Parathyroid adenoma (tissue), 2 donors: Measurements from ENCODE around the gene CCDC3.

Experiments used
- H2AFZ ChIP-seq: fragments of 300-600 bp; sonication (generic); one replicate; pipeline ENCODE4 v1.7.0; 2017; ENCODE audit warnings: antibody characterized with exemption, mild to moderate bottlenecking
- H3K27ac ChIP-seq: fragments of 300-600 bp; sonication (generic); one replicate; pipeline ENCODE4 v1.7.0; 2017
- H3K27me3 ChIP-seq: fragments of 300-600 bp; sonication (generic); one replicate; pipeline ENCODE4 v1.7.0; 2017; ENCODE audit warnings: low read length; ENCODE audit not compliant: control insufficient read depth, insufficient read depth
- H3K36me3 ChIP-seq: fragments of 300-600 bp; sonication (generic); one replicate; pipeline ENCODE4 v1.7.0; 2017; ENCODE audit warnings: low read length; ENCODE audit not compliant: control insufficient read depth, insufficient read depth
- H3K4me1 ChIP-seq: fragments of 300-600 bp; sonication (generic); one replicate; pipeline ENCODE4 v1.7.0; 2017; ENCODE audit warnings: control low read depth
- H3K4me2 ChIP-seq: fragments of 300-600 bp; sonication (generic); one replicate; pipeline ENCODE4 v1.7.0; 2017; ENCODE audit warnings: low read length
- H3K4me3 ChIP-seq: fragments of 300-600 bp; sonication (generic); one replicate; pipeline ENCODE4 v1.7.0; 2017; ENCODE audit warnings: low read depth, low read length
- H3K79me2 ChIP-seq: fragments of 300-600 bp; sonication (generic); one replicate; pipeline ENCODE4 v1.7.0; 2017; ENCODE audit warnings: control low read depth
- H3K9ac ChIP-seq: fragments of 300-600 bp; sonication (generic); one replicate; pipeline ENCODE4 v1.7.0; 2017; ENCODE audit warnings: mild to moderate bottlenecking
- H3K9me3 ChIP-seq: fragments of 300-600 bp; sonication (generic); one replicate; pipeline ENCODE4 v1.7.0; 2017; ENCODE audit warnings: low read length; ENCODE audit not compliant: control insufficient read depth
- CTCF ChIP-seq: fragments of 300-600 bp; sonication (generic); IDR thresholded peaks from one replicate; pipeline ENCODE4 v1.7.0; 2017; ENCODE audit warnings: antibody characterized with exemption, mild to moderate bottlenecking
- donor health status: primary hyperparathyroidism.

Gene CCDC3

GRCh38 chr10:12899546-12899945, 102.0 kb downstream of the CCDC3 start:
- Histone ChIP-seq H3K27me3 (no peaks in the 10 kb centered on the region), H3K4me2 (no peak overlapping the region), H3K27ac (no peak overlapping the region), H3K4me1 (no peaks in the 10 kb centered on the region), H3K9me3 (no peaks in the 10 kb centered on the region), H2AFZ (no peak overlapping the region), H3K9ac (no peak overlapping the region), H3K4me3 (no peak overlapping the region), H3K79me2 (no peaks in the 10 kb centered on the region), H3K36me3 (no peaks in the 10 kb centered on the region)
- no peak for TF ChIP-seq CTCF

GRCh38 chr10:12898271-12898670, 103.2 kb downstream of the CCDC3 start:
- Histone ChIP-seq H3K4me3 (no peak overlapping the region), H3K27ac (no peak overlapping the region), H3K79me2 (no peaks in the 10 kb centered on the region), H3K9me3 (no peaks in the 10 kb centered on the region), H3K27me3 (no peaks in the 10 kb centered on the region), H3K4me1 (no peaks in the 10 kb centered on the region), H2AFZ (no peak overlapping the region), H3K36me3 (no peaks in the 10 kb centered on the region), H3K4me2 (no peak overlapping the region), H3K9ac (no peak overlapping the region)
- TF ChIP-seq CTCF: no peak

GRCh38 chr10:12897278-12897677, 104.2 kb downstream of the CCDC3 start:
- Histone ChIP-seq H3K4me3 (no peak overlapping the region), H3K4me2 (no peak overlapping the region), H2AFZ (no peak overlapping the region), H3K27ac (no peak overlapping the region), H3K79me2 (no peaks in the 10 kb centered on the region), H3K4me1 (no peaks in the 10 kb centered on the region), H3K36me3 (no peaks in the 10 kb centered on the region), H3K9ac (no peak overlapping the region), H3K27me3 (no peaks in the 10 kb centered on the region), H3K9me3 (no peaks in the 10 kb centered on the region)
- TF ChIP-seq CTCF: no peak

- Histone ChIP-seq H3K4me2 (no peak overlapping the region), H3K9me3 (no peaks in the 10 kb centered on the region), H3K9ac (no peak overlapping the region), H3K4me3 (no peak overlapping the region), H2AFZ (no peak overlapping the region), H3K27me3 (no peaks in the 10 kb centered on the region), H3K27ac (no peak overlapping the region), H3K4me1 (no peaks in the 10 kb centered on the region), H3K79me2 (no peaks in the 10 kb centered on the region), H3K36me3 (no peaks in the 10 kb centered on the region)
- TF ChIP-seq CTCF: no peak
These were observed 105.3 kb downstream of the CCDC3 start for GRCh38 chr10:12896251-12896650.

DNA sequence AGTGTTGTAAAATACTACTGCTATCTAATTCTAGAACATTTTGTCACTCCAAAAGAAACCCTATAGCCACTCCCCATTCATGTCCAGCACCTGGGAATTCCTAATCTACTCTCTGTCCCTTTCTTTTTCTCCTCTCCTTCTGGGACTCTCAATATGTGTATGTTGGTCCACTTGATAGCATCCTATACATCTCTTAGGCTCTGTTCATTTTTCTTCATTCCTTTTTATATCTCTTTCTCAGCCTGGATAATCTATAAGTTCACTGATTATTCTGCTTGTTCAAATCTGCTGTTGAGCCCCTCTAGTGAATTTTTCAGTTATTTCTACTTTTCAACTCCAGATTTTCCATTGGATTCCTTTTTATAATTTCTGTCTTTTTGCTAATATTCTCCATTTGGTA, 108.6 kb downstream of the CCDC3 start:
- H3K79me2 ChIP-seq: no peaks in the 10 kb centered on the region
- no peak overlapping the region for H3K4me3 ChIP-seq
- H3K9me3 ChIP-seq: no peaks in the 10 kb centered on the region
- no peak for TF ChIP-seq CTCF
- H2AFZ ChIP-seq: no peak overlapping the region
- no peaks in the 10 kb centered on the region for H3K4me1 ChIP-seq
- H3K9ac ChIP-seq: no peak overlapping the region
- H3K27me3 ChIP-seq: no peaks in the 10 kb centered on the region
- H3K36me3 ChIP-seq: no peaks in the 10 kb centered on the region
- no peak overlapping the region for H3K27ac ChIP-seq
- no peak overlapping the region for H3K4me2 ChIP-seq
